ENCODE results near the gene HCRT. TPM values are rescaled to one million over a fixed set of nuclear protein-coding genes. Genes with fewer than 3 reads are reported as not detected.
A peak's percentile ranks its signal among the peaks of the same experiment; 100 is the strongest.

The HCRT gene
- total RNA-seq, 2 experiments from 2014 or later: not detected

GRCh38 chr17:42165751-42166150 lies 19.5 kb downstream of the HCRT start:
- Histone ChIP-seq H2AFZ (ENCODE audit: low read length) (no peak overlapping the region), H3K9me3 (ENCODE audit: low read length) (no peaks in the 10 kb centered on the region), H3K79me2 (ENCODE audit: insufficient read depth, low read depth, low read length) (no peaks in the 10 kb centered on the region), H3K27ac (ENCODE audit: low read depth, low read length, poor library complexity, severe bottlenecking) (no peak overlapping the region), H3K4me3 (ENCODE audit: low read depth, low read length, poor library complexity, severe bottlenecking) (no peak overlapping the region), H3K4me2 (ENCODE audit: low read length) (no peak overlapping the region), H3K4me1 (ENCODE audit: insufficient read depth, low read length, poor library complexity, severe bottlenecking) (no peaks in the 10 kb centered on the region), H4K20me1 (ENCODE audit: insufficient read depth, low read length) (no peaks in the 10 kb centered on the region), H3K36me3 (ENCODE audit: insufficient read depth, low read length) (no peaks in the 10 kb centered on the region), H3K9me2 (ENCODE audit: insufficient read depth, low read length) (no peaks in the 10 kb centered on the region)
- no TSS peak for BruUV-seq (replicated peaks)
- TF ChIP-seq EZH2phosphoT487 (IDR thresholded peaks at IDR 0.05; ENCODE audit: borderline replicate concordance, low read depth, low read length): no peak
- TF ChIP-seq CTCF (conservative IDR thresholded peaks at IDR 0.05; ENCODE audit: low read length): no peak
- CTCF ChIA-PET (ENCODE audit: unreplicated experiment): no interaction called here
- POLR2A ChIA-PET: no interaction called here
- no peak for DNase-seq (ENCODE audit: low spot score)
- intact Hi-C loops (cut with micrococcal nuclease; ENCODE audit: unreplicated experiment): no loop called here

- Histone ChIP-seq H3K4me2 (ENCODE audit: low read length) (no peak overlapping the region), H3K4me3 (ENCODE audit: low read depth, low read length, poor library complexity, severe bottlenecking) (no peak overlapping the region), H4K20me1 (ENCODE audit: insufficient read depth, low read length) (no peaks in the 10 kb centered on the region), H3K27ac (ENCODE audit: low read depth, low read length, poor library complexity, severe bottlenecking) (no peak overlapping the region), H3K9me3 (ENCODE audit: low read length) (no peaks in the 10 kb centered on the region), H2AFZ (ENCODE audit: low read length) (no peak overlapping the region), H3K4me1 (ENCODE audit: insufficient read depth, low read length, poor library complexity, severe bottlenecking) (no peaks in the 10 kb centered on the region), H3K9me2 (ENCODE audit: insufficient read depth, low read length) (no peaks in the 10 kb centered on the region), H3K36me3 (ENCODE audit: insufficient read depth, low read length) (no peaks in the 10 kb centered on the region), H3K79me2 (ENCODE audit: insufficient read depth, low read depth, low read length) (no peaks in the 10 kb centered on the region)
- TF ChIP-seq EZH2phosphoT487 (IDR thresholded peaks at IDR 0.05; ENCODE audit: borderline replicate concordance, low read depth, low read length): no peak
- no peak for TF ChIP-seq CTCF (conservative IDR thresholded peaks at IDR 0.05; ENCODE audit: low read length)
- POLR2A ChIA-PET: interaction anchor here (0.6 kb wide), 1 partner anchor 12 kb away, joined by 4 read pairs; no protein-coding TSS in a partner anchor
- no peak for DNase-seq (ENCODE audit: low spot score)
- CTCF ChIA-PET (ENCODE audit: unreplicated experiment): no interaction called here
- BruUV-seq (replicated peaks): no TSS peak
- intact Hi-C loops (cut with micrococcal nuclease; ENCODE audit: unreplicated experiment): no loop called here
Measured at GRCh38 chr17:42163696-42164407, 21.4 kb downstream of the HCRT start.

DNA sequence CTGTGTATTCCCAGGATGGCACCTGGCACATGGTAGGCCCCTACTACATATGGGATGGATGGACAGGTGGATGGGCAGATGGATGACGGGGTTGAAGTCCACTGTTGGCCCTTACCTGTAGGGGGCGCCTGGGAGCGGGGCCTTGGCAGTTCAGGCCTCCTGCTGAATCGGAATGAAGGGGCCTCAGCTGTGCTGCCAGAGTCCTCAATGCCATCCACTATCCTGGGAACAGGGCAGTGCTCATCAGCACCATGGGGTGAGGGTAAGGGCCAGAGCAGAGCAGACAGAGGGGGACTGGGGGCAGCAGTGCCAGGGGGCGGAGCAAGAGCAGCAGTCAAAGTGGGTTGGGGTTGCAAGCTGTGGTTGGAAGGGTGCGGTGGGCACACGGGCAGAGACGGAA lies 22.1 kb downstream of the HCRT start:
- no TSS peak for BruUV-seq (replicated peaks)
- H3K79me2 ChIP-seq (ENCODE audit: insufficient read depth, low read depth, low read length): no peaks in the 10 kb centered on the region
- no peak overlapping the region for H3K4me2 ChIP-seq (ENCODE audit: low read length)
- H3K4me3 ChIP-seq (ENCODE audit: low read depth, low read length, poor library complexity, severe bottlenecking): no peak overlapping the region
- intact Hi-C loops (cut with micrococcal nuclease; ENCODE audit: unreplicated experiment): no loop called here
- no peak overlapping the region for H3K27ac ChIP-seq (ENCODE audit: low read depth, low read length, poor library complexity, severe bottlenecking)
- H4K20me1 ChIP-seq (ENCODE audit: insufficient read depth, low read length): no peaks in the 10 kb centered on the region
- H3K9me2 ChIP-seq (ENCODE audit: insufficient read depth, low read length): no peaks in the 10 kb centered on the region
- peak; percentile 36 for DNase-seq (ENCODE audit: low spot score)
- POLR2A ChIA-PET: no interaction called here
- CTCF ChIA-PET (ENCODE audit: unreplicated experiment): no interaction called here
- H3K4me1 ChIP-seq (ENCODE audit: insufficient read depth, low read length, poor library complexity, severe bottlenecking): no peaks in the 10 kb centered on the region
- TF ChIP-seq CTCF (conservative IDR thresholded peaks at IDR 0.05; ENCODE audit: low read length) (peak; percentile 83), EZH2phosphoT487 (IDR thresholded peaks at IDR 0.05; ENCODE audit: borderline replicate concordance, low read depth, low read length) (no peak)
- H3K9me3 ChIP-seq (ENCODE audit: low read length): no peaks in the 10 kb centered on the region
- no peak overlapping the region for H2AFZ ChIP-seq (ENCODE audit: low read length)
- no peaks in the 10 kb centered on the region for H3K36me3 ChIP-seq (ENCODE audit: insufficient read depth, low read length)

All from OCI-LY7 (cell line).